NB4 (cell line): ENCODE measurements around the gene COASY.
A peak's percentile ranks its signal among the peaks of the same experiment; 100 is the strongest.

ENCODE experiments used
- DNase-seq: peaks from one replicate; pipeline ENCODE4 v3.0.0; 2010; ENCODE audit warnings: low read depth
- H3K4me3 ChIP-seq: one replicate; pipeline ENCODE4 v1.5.1; 2011; ENCODE audit warnings: mild to moderate bottlenecking, low read depth, low read length, moderate library complexity
- CTCF ChIP-seq: IDR thresholded peaks from one replicate; pipeline ENCODE4 v1.5.1; 2012; ENCODE audit warnings: low read depth, low read length
- MAX ChIP-seq: IDR thresholded peaks from 2 replicates; pipeline ENCODE4 v1.6.1; 2011; ENCODE audit warnings: low read depth, low read length
- MYC ChIP-seq: IDR thresholded peaks from 2 replicates; pipeline ENCODE4 v1.6.1; 2011; ENCODE audit warnings: low read depth, low read length
- POLR2A ChIP-seq: IDR thresholded peaks from 2 replicates; pipeline ENCODE4 v1.6.1; 2011; ENCODE audit warnings: mild to moderate bottlenecking; ENCODE audit not compliant: insufficient read length; ENCODE audit errors: extremely low read depth

The COASY gene

GRCh38 chr17:42535155-42536047 lies 26.5 kb upstream of the COASY start:
- H3K4me3 ChIP-seq, result peak overlapping the region; percentile 56
- DNase-seq, result peak; percentile 24
- TF ChIP-seq MAX (no peak), POLR2A (no peak), CTCF (no peak), MYC (no peak)

- peak; percentile 94 for DNase-seq
- TF ChIP-seq CTCF (no peak), MYC (peak; percentile 53; the same call in 1 of the 2 replicates), MAX (peak; percentile 98), POLR2A (peak; percentile 44)
- peak within 1 kb of the TSS; percentile 85 for H3K4me3 ChIP-seq
Observed at GRCh38 chr17:42536048-42536371, 25.9 kb upstream of the COASY start, which contains the start of gene NAGLU. Gene NAGLU (plus strand): TSS chr17:42536241. CDS start chr17:42536273, 32 bp downstream.

GRCh38 chr17:42536372-42537155 lies 25.4 kb upstream of the COASY start:
- TF ChIP-seq CTCF, result no peak
- peak; percentile 95 for TF ChIP-seq MYC
- TF ChIP-seq POLR2A, result peak; percentile 9
- peak; percentile 93 for TF ChIP-seq MAX
- peak overlapping the region; percentile 85 for H3K4me3 ChIP-seq
- DNase-seq, result peak; percentile 90

GRCh38 chr17:42537156-42537805 lies 24.7 kb upstream of the COASY start:
- peak overlapping the region; percentile 85 for H3K4me3 ChIP-seq
- no peak for DNase-seq
- TF ChIP-seq CTCF, result no peak
- no peak for TF ChIP-seq POLR2A

GRCh38 chr17:42537826-42538451 lies 24.0 kb upstream of the COASY start:
- no peak for TF ChIP-seq MYC
- TF ChIP-seq POLR2A, result no peak
- TF ChIP-seq CTCF, result no peak
- no peak for TF ChIP-seq MAX
- H3K4me3 ChIP-seq, result no peak overlapping the region
- no peak for DNase-seq
